DOHH2 (cell line): ENCODE data around the gene SNRNP40.

Source experiments
- EZH2phosphoT487 ChIP-seq: fragments of 200-600 bp; sonication (generic); IDR thresholded peaks from 2 replicates; pipeline ENCODE4 v1.6.1; 2017; ENCODE audit warnings: borderline replicate concordance, mild to moderate bottlenecking, antibody characterized with exemption, low read length, moderate library complexity, mixed read lengths
- TF ChIP-seq, protein P1 (sequence below): fragments of 200-600 bp; sonication (generic); IDR thresholded peaks from one replicate; pipeline ENCODE4 v1.5.1; 2014; ENCODE audit warnings: antibody characterized with exemption, mild to moderate bottlenecking, low read depth, low read length; ENCODE audit not compliant: poor library complexity, severe bottlenecking

DNA sequence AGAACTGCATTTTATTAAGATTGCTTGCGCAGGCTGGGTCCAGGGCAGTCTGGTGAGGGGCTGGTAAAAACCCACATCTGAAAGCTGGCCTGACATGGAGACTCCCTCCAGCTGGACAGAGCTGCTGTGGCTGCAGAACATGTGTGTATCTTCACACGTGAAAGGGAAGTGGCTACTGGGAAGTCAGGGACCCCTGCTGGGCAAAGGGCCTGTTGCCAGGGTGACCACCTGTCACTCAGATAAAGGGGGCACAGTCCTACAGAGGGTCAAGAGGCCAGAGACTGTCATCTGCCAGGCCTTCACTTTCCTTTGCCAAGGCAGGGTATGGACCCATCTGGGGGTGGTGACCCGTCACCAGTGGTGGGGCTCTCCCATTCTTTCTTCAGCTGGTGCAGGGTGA is 74.4 kb downstream of the SNRNP40 start:
- TF ChIP-seq, protein P1, sequence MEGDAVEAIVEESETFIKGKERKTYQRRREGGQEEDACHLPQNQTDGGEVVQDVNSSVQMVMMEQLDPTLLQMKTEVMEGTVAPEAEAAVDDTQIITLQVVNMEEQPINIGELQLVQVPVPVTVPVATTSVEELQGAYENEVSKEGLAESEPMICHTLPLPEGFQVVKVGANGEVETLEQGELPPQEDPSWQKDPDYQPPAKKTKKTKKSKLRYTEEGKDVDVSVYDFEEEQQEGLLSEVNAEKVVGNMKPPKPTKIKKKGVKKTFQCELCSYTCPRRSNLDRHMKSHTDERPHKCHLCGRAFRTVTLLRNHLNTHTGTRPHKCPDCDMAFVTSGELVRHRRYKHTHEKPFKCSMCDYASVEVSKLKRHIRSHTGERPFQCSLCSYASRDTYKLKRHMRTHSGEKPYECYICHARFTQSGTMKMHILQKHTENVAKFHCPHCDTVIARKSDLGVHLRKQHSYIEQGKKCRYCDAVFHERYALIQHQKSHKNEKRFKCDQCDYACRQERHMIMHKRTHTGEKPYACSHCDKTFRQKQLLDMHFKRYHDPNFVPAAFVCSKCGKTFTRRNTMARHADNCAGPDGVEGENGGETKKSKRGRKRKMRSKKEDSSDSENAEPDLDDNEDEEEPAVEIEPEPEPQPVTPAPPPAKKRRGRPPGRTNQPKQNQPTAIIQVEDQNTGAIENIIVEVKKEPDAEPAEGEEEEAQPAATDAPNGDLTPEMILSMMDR, result no peak
- no peak for TF ChIP-seq EZH2phosphoT487
